Mesothelial cell of epicardium (in vitro differentiated cells): ENCODE measurements around the gene PTPN13. TPM values are rescaled to one million over a fixed set of nuclear protein-coding genes. Genes with fewer than 3 reads are reported as not detected.

Experiments
- DNase-seq, 2 experiments: peaks; one replicate each; pipeline ENCODE4 v3.0.0; 2021; ENCODE audit warnings: low spot score in 2 of 2; ENCODE audit not compliant: unreplicated experiment in 2 of 2
- H3K27ac Mint-ChIP-seq: 2 replicates; pipeline ENCODE4 v1.8.0; 2021; ENCODE audit warnings: mixed read lengths
- H3K27me3 Mint-ChIP-seq: 2 replicates; pipeline ENCODE4 v1.8.0; 2021; ENCODE audit warnings: low read depth, mixed read lengths
- H3K36me3 Mint-ChIP-seq: 2 replicates; pipeline ENCODE4 v1.8.0; 2021; ENCODE audit warnings: mixed read lengths
- H3K4me1 Mint-ChIP-seq: 2 replicates; pipeline ENCODE4 v1.8.0; 2021; ENCODE audit warnings: mixed read lengths
- H3K4me3 Mint-ChIP-seq: 2 replicates; pipeline ENCODE4 v1.8.0; 2021; ENCODE audit warnings: mild to moderate bottlenecking, moderate library complexity, mixed read lengths
- H3K9me3 Mint-ChIP-seq: 2 replicates; pipeline ENCODE4 v1.8.0; 2021; ENCODE audit warnings: mixed read lengths
- CTCF ChIP-seq: fragments of 200-600 bp; sonication (generic); IDR thresholded peaks from one replicate; pipeline ENCODE4 v1.5.0; 2021; ENCODE audit warnings: antibody characterized with exemption; ENCODE audit not compliant: unreplicated experiment
- total RNA-seq: library from RNA; stranded (reverse); gene quantifications from 3 replicates; pipeline ENCODE4 v1.2.1, GENCODE V29; 2021

The PTPN13 gene
- total RNA-seq, 1 donor from 2014 or later: 45.4 TPM

DNA sequence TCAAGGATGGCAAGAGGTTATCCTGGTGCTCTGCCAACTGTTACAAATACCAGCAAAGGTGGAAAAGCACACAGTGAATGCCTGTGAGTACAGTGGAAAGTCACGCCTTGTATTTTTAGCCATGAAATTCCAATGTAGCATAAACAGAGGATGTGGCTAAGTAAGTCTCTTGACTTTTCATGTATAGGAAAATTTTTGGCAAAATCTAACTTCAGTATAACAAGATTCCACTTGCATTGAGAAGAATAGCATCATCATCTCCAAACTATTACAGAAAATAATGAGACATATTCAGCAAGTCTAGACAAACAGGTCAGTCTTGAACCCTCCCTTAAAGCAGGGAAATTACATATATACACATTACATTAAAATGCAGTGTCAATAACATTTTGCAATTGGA is 247.2 kb downstream of the PTPN13 start:
- Mint-ChIP-seq H3K27ac (no peak overlapping the region), H3K36me3 (no peaks in the 10 kb centered on the region), H3K4me3 (no peak overlapping the region), H3K4me1 (peaks cover 4% of the 10 kb centered on the region), H3K27me3 (no peaks in the 10 kb centered on the region), H3K9me3 (no peaks in the 10 kb centered on the region)
- no peak for TF ChIP-seq CTCF
- no peak for DNase-seq

DNA sequence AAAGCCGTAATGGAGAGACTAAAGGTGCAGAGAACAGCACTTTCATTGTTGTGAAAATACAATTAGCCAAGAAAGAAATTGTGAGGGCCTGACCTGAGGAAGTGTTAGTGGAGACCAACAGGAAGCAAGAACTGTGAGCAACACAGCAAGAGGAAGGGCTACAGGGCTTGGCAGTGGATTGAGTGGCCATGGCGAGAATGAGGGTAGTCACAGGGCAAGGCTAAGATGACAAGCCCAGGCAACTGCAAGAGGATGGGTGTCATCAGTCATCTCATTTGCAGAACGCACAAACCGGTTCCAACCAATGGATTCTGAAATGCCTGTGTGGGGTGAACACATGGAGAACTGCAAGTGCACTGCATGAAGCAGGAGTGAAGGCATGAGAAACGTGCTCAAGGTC is 251.5 kb downstream of the PTPN13 start:
- Mint-ChIP-seq H3K36me3 (no peaks in the 10 kb centered on the region), H3K4me3 (no peak overlapping the region), H3K9me3 (no peaks in the 10 kb centered on the region), H3K27me3 (peaks cover 6% of the 10 kb centered on the region), H3K27ac (no peak overlapping the region), H3K4me1 (peaks cover 12% of the 10 kb centered on the region)
- no peak for TF ChIP-seq CTCF
- DNase-seq: no peak

GRCh38 chr4:86846921-86847320 is 252.8 kb downstream of the PTPN13 start:
- TF ChIP-seq CTCF: no peak
- Mint-ChIP-seq H3K4me1 (peaks cover 12% of the 10 kb centered on the region), H3K27me3 (peaks cover 7% of the 10 kb centered on the region), H3K4me3 (no peak overlapping the region), H3K36me3 (no peaks in the 10 kb centered on the region), H3K27ac (no peak overlapping the region), H3K9me3 (no peaks in the 10 kb centered on the region)
- DNase-seq: no peak

GRCh38 chr4:86847571-86847970 is 253.5 kb downstream of the PTPN13 start:
- H3K27ac Mint-ChIP-seq: no peak overlapping the region

DNA sequence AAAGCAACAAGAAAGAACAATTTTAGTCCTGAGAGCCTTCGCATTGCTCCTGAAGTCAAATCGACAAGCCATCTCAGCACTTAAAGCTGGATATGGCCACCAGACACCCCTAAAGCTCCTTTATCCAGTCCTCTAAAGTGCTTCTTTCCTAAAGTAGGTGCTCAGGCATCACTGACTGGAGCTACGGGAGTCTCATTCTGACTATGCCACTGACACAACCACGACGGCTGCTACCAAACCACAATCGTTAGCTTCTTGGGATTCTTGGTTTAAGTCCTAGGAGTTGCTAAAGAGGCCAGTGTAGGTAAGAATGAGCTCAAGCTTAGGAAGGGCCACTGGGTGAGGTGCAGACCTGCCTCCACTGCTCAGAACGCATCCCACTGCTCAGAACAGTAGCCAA is 254.0 kb downstream of the PTPN13 start:
- H3K4me1 Mint-ChIP-seq: peaks cover 12% of the 10 kb centered on the region
- no peak for DNase-seq

More at GRCh38 chr4:86847571-86847970, 253.5 kb downstream of the PTPN13 start:
- no peak overlapping the region for H3K4me3 Mint-ChIP-seq
- DNase-seq: no peak
- TF ChIP-seq CTCF: no peak
- no peaks in the 10 kb centered on the region for H3K36me3 Mint-ChIP-seq
- no peaks in the 10 kb centered on the region for H3K9me3 Mint-ChIP-seq
- peaks cover 7% of the 10 kb centered on the region for H3K27me3 Mint-ChIP-seq
- peaks cover 12% of the 10 kb centered on the region for H3K4me1 Mint-ChIP-seq

More for the DNA sequence above, 254.0 kb downstream of the PTPN13 start:
- TF ChIP-seq CTCF: no peak
- H3K9me3 Mint-ChIP-seq: no peaks in the 10 kb centered on the region
- no peaks in the 10 kb centered on the region for H3K36me3 Mint-ChIP-seq
- H3K27me3 Mint-ChIP-seq: peaks cover 7% of the 10 kb centered on the region
- H3K27ac Mint-ChIP-seq: no peak overlapping the region
- no peak overlapping the region for H3K4me3 Mint-ChIP-seq
